SH-SY5Y (cell line): Measurements from ENCODE around the gene RHOBTB1.

Experiments
- GATA2 ChIP-seq: IDR thresholded peaks from 2 replicates; pipeline ENCODE4 v1.6.1; 2011; ENCODE audit warnings: mild to moderate bottlenecking, low read depth, low read length
- GATA3 ChIP-seq: IDR thresholded peaks from 2 replicates; pipeline ENCODE4 v1.6.1; 2011; ENCODE audit warnings: low read depth, mild to moderate bottlenecking, low read length, moderate library complexity

DNA sequence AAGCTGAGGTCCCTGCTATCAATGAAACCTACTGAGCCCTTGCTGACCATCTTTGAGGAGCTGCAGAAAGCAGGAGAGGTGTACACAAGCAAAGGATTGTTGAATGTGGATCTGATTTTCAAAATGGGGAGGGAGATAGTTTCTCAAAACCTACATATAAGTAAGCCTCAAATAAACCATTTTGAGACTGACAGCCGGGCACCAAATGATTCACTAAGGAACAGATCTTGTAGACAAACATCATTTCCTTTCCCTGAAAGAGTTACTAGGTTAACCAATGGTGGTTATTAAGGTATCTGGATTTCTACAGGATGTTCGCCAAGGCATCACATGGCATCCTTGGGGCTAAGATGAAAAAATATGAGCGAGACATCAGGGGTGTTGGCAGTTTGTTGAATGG, 24.5 kb upstream of the RHOBTB1 start:
- no peak for TF ChIP-seq GATA2
- no peak for TF ChIP-seq GATA3
